Measurements from ENCODE around the gene TBC1D5. TPM values are rescaled to one million over a fixed set of nuclear protein-coding genes. Genes with fewer than 3 reads are reported as not detected.

The TBC1D5 gene
- total and polyA plus RNA-seq, 2 of the 4 experiments (the other 2 are of a cell fraction) = 16.4 to 57.0 TPM

GRCh38 chr3:17442332-17443049 lies 299.9 kb downstream of the TBC1D5 start:
- CTCF ChIA-PET = interaction anchor here (0.8 kb wide), 1 partner anchor 18 kb away, joined by 3 read pairs; no protein-coding TSS in a partner anchor
- BruUV-seq (replicated peaks) = no TSS peak
- Histone ChIP-seq H3K56ac (ENCODE audit: extremely low read depth, insufficient read depth, low read length) (no peak overlapping the region), H4K91ac (ENCODE audit: insufficient read depth, low read depth, low read length) (no peak overlapping the region), H2BK15ac (ENCODE audit: low read depth, low read length) (no peak overlapping the region), H2AK5ac (ENCODE audit: low read depth, low read length) (no peak overlapping the region), H4K20me1 (ENCODE audit: insufficient read depth, low read length) (no peaks in the 10 kb centered on the region), H3K4me3 (ENCODE audit: insufficient read depth, low read depth, low read length) (no peak overlapping the region), H3K4me1 (ENCODE audit: control insufficient read depth, insufficient read depth, low read length) (no peaks in the 10 kb centered on the region), H2BK5ac (ENCODE audit: low read depth, low read length, poor library complexity, severe bottlenecking) (no peak overlapping the region), H3K4me2 (ENCODE audit: low read depth, low read length) (no peak overlapping the region), H2AK9ac (replicated peaks; ENCODE audit: low read depth, low read length, poor library complexity) (no peak overlapping the region), H3K14ac (replicated peaks; ENCODE audit: low read depth, low read length) (no peak overlapping the region), H3K23ac (ENCODE audit: low read depth, low read length) (no peak overlapping the region), H3K36me3 (ENCODE audit: control insufficient read depth, insufficient read depth, low read length) (no peaks in the 10 kb centered on the region), H2AFZ (replicated peaks; ENCODE audit: low read length, poor library complexity) (no peak overlapping the region), H3K9ac (ENCODE audit: low read depth, low read length) (no peak overlapping the region), H4K8ac (ENCODE audit: low read depth in 2 of 2, low read length in 2 of 2) (no peak overlapping the region), H3K4ac (ENCODE audit: low read depth, low read length) (no peak overlapping the region), H2BK120ac (ENCODE audit: low read depth, low read length) (no peak overlapping the region), H3K27me3 (ENCODE audit: control insufficient read depth, insufficient read depth, low read length) (no peaks in the 10 kb centered on the region), H3K27ac (ENCODE audit: insufficient read depth, low read length) (no peak overlapping the region), H3K9me1 (ENCODE audit: insufficient read depth, low read length) (no peaks in the 10 kb centered on the region), H2BK20ac (ENCODE audit: low read depth, low read length) (no peak overlapping the region), H4K5ac (ENCODE audit: low read depth, low read length) (no peak overlapping the region), H3K18ac (ENCODE audit: low read depth, low read length) (no peak overlapping the region), H3K9me3 (ENCODE audit: control insufficient read depth, insufficient read depth, low read length) (no peaks in the 10 kb centered on the region), H3K79me1 (ENCODE audit: low read depth in 1 of 2, low read length in 2 of 2) (no peaks in the 10 kb centered on the region)
- intact Hi-C loops (cut with micrococcal nuclease) = no loop called here
- WGBS, 2 experiments (ENCODE audit: extremely low coverage in 2 of 2, insufficient read length in 1 of 2) = no CpG with 5 or more reads among the region's 3 CpGs
- DNase-seq = peak; percentile 34
- TF ChIP-seq MAFK (IDR thresholded peaks at IDR 0.05; ENCODE audit: low read depth, low read length) = peak; percentile 23; the same call in 1 of the 2 replicates
- TF ChIP-seq MXI1 (IDR thresholded peaks at IDR 0.05; ENCODE audit: borderline replicate concordance, low read depth, low read length) = no peak
- dilution Hi-C loops (cut with HindIII; ENCODE audit: low sequenced_read_pairs, unreplicated experiment) = no loop called here
- in situ Hi-C loops (cut with MboI; ENCODE audit: low sequenced_read_pairs) = no loop called here
- ATAC-seq (ENCODE audit: low read depth) = no peak
- POLR2A ChIA-PET (ENCODE audit: unreplicated experiment) = no interaction called here

Data from IMR-90 (cell line).